DOHH2 (cell line): ENCODE measurements around the gene DGKD.

Experiments
- H3F3A ChIP-seq: fragments of 200-600 bp; sonication (generic), shearing (Covaris generic); 2 replicates; pipeline ENCODE4 v1.6.0; 2016; ENCODE audit warnings: antibody characterized with exemption, mild to moderate bottlenecking; ENCODE audit not compliant: control insufficient read depth, insufficient read depth
- H3K27ac ChIP-seq: fragments of 200-600 bp; sonication (generic); 2 replicates; pipeline ENCODE4 v1.5.1; 2014; ENCODE audit warnings: low read depth, mild to moderate bottlenecking, low read length, moderate library complexity
- H3K27me3 ChIP-seq: fragments of 200-600 bp; sonication (generic); 2 replicates; pipeline ENCODE4 v1.6.1; 2014; ENCODE audit warnings: mild to moderate bottlenecking, low read length, mixed read lengths; ENCODE audit not compliant: control insufficient read depth
- H3K36me3 ChIP-seq: fragments of 200-600 bp; sonication (generic); 2 replicates; pipeline ENCODE4 v1.6.1; 2014; ENCODE audit warnings: mild to moderate bottlenecking, low read length, moderate library complexity, mixed read lengths; ENCODE audit not compliant: control insufficient read depth
- H3K4me1 ChIP-seq: fragments of 200-600 bp; sonication (generic); 2 replicates; pipeline ENCODE4 v1.6.1; 2014; ENCODE audit warnings: mild to moderate bottlenecking, low read length, mixed read lengths; ENCODE audit not compliant: control insufficient read depth
- H3K4me2 ChIP-seq: fragments of 200-600 bp; sonication (generic); 2 replicates; pipeline ENCODE4 v1.6.0; 2014; ENCODE audit warnings: mild to moderate bottlenecking, low read length, moderate library complexity
- H3K4me3 ChIP-seq: fragments of 200-600 bp; sonication (generic); 2 replicates; pipeline ENCODE4 v1.5.1; 2014; ENCODE audit warnings: mild to moderate bottlenecking, low read length, mixed read lengths
- H3K79me2 ChIP-seq: fragments of 200-600 bp; sonication (generic); 2 replicates; pipeline ENCODE4 v1.6.1; 2014; ENCODE audit warnings: mild to moderate bottlenecking, low read length, mixed read lengths; ENCODE audit not compliant: control insufficient read depth
- H3K9me2 ChIP-seq: fragments of 200-600 bp; sonication (generic); replicated peaks from 2 replicates; pipeline ENCODE4 v1.6.1; 2014; ENCODE audit warnings: mild to moderate bottlenecking, low read length, mixed read lengths; ENCODE audit not compliant: control insufficient read depth
- H3K9me3 ChIP-seq: fragments of 200-600 bp; sonication (generic); 2 replicates; pipeline ENCODE4 v1.6.1; 2014; ENCODE audit warnings: antibody characterized with exemption, low read length, mixed read lengths; ENCODE audit not compliant: control insufficient read depth, insufficient read depth
- H4K20me1 ChIP-seq: fragments of 200-600 bp; sonication (generic); 2 replicates; pipeline ENCODE4 v1.6.0; 2014; ENCODE audit warnings: low read depth, mild to moderate bottlenecking, antibody characterized with exemption, low read length, moderate library complexity; ENCODE audit not compliant: control insufficient read depth, insufficient read depth
- EZH2phosphoT487 ChIP-seq: fragments of 200-600 bp; sonication (generic); IDR thresholded peaks from 2 replicates; pipeline ENCODE4 v1.6.1; 2017; ENCODE audit warnings: borderline replicate concordance, mild to moderate bottlenecking, antibody characterized with exemption, low read length, moderate library complexity, mixed read lengths
- TF ChIP-seq, protein P1 (sequence below): fragments of 200-600 bp; sonication (generic); IDR thresholded peaks from one replicate; pipeline ENCODE4 v1.5.1; 2014; ENCODE audit warnings: antibody characterized with exemption, mild to moderate bottlenecking, low read depth, low read length; ENCODE audit not compliant: poor library complexity, severe bottlenecking

DGKD gene

DNA sequence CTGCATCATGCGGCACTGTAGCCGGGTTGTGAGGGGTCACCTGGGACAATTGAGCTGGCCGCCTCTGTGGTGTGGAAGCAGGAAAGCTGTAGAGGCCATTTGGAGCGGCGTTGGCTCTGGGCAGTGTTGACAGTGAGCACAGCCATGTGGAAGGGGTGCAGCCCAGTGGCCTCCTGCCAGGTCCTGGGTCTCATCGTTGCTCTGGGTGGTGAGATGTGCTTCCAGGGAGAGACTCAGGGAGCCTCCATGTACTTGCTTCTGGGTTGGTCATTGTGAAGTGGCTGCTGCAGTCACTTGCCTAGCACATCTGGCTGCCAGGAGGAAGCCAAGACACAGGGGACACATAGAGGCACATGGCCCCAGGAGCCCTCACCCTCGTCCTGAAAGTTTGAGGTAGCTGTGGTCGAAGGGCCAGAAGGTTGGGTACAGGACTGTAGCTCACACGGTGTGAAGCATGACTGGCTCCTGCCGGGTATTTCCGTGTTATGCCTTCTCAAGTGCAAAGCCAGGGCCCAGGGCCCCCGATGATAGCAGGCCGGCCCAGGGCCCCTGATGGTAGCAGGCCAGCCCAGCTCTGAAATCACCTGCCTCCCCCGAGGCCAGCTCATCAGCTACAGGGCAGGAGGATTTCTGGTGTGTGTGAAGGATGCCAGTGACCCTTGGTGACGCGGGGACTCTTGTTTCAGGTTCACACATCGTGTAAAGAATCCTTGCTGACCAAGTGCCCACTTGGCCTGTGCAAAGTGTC, 82.6 kb downstream of the DGKD start:
- Histone ChIP-seq H3K4me2 (no peak overlapping the region), H3K27me3 (no peaks in the 10 kb centered on the region), H3K36me3 (peaks cover 38% of the 10 kb centered on the region), H3F3A (peaks cover 3% of the 10 kb centered on the region; the same call in 1 of the 2 replicates), H3K4me3 (no peak overlapping the region), H4K20me1 (no peaks in the 10 kb centered on the region), H3K9me3 (no peaks in the 10 kb centered on the region), H3K4me1 (peaks cover 2% of the 10 kb centered on the region), H3K9me2 (no peaks in the 10 kb centered on the region), H3K79me2 (no peaks in the 10 kb centered on the region), H3K27ac (no peak overlapping the region)
- TF ChIP-seq, protein P1, sequence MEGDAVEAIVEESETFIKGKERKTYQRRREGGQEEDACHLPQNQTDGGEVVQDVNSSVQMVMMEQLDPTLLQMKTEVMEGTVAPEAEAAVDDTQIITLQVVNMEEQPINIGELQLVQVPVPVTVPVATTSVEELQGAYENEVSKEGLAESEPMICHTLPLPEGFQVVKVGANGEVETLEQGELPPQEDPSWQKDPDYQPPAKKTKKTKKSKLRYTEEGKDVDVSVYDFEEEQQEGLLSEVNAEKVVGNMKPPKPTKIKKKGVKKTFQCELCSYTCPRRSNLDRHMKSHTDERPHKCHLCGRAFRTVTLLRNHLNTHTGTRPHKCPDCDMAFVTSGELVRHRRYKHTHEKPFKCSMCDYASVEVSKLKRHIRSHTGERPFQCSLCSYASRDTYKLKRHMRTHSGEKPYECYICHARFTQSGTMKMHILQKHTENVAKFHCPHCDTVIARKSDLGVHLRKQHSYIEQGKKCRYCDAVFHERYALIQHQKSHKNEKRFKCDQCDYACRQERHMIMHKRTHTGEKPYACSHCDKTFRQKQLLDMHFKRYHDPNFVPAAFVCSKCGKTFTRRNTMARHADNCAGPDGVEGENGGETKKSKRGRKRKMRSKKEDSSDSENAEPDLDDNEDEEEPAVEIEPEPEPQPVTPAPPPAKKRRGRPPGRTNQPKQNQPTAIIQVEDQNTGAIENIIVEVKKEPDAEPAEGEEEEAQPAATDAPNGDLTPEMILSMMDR: no peak
- no peak for TF ChIP-seq EZH2phosphoT487

DNA sequence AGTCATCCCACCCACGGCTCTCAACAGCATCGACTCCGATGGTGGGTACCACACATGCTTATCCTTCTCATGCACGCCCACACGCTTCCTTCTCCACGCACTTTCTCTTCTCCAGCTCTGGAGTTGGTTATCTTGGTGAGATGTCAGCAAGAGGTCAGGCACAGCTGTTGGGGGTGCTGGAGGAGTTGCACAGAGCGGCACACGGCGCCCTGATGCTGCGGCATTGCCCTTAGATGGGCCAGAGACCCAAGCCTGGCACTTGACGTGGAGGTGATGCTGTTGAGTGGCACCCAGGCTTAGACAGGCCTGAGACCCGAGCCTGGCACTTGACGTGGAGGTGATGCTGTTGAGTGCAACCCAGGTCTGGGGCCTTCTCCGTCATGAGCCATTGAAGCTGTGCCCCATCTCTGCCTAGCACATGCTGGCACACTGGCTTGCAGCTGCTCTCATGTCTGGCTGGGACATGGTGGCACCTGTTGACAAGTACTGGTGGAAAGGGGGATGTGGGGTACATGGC, 83.2 kb downstream of the DGKD start:
- Histone ChIP-seq H3K27ac (no peak overlapping the region), H3K9me2 (no peaks in the 10 kb centered on the region), H3K4me2 (no peak overlapping the region), H4K20me1 (no peaks in the 10 kb centered on the region), H3K36me3 (peaks cover 38% of the 10 kb centered on the region), H3K9me3 (no peaks in the 10 kb centered on the region), H3K27me3 (no peaks in the 10 kb centered on the region), H3K4me3 (no peak overlapping the region), H3K4me1 (peaks cover 5% of the 10 kb centered on the region), H3K79me2 (no peaks in the 10 kb centered on the region), H3F3A (peaks cover 3% of the 10 kb centered on the region; the same call in 1 of the 2 replicates)
- TF ChIP-seq, protein P1: no peak
- TF ChIP-seq EZH2phosphoT487: no peak

DNA sequence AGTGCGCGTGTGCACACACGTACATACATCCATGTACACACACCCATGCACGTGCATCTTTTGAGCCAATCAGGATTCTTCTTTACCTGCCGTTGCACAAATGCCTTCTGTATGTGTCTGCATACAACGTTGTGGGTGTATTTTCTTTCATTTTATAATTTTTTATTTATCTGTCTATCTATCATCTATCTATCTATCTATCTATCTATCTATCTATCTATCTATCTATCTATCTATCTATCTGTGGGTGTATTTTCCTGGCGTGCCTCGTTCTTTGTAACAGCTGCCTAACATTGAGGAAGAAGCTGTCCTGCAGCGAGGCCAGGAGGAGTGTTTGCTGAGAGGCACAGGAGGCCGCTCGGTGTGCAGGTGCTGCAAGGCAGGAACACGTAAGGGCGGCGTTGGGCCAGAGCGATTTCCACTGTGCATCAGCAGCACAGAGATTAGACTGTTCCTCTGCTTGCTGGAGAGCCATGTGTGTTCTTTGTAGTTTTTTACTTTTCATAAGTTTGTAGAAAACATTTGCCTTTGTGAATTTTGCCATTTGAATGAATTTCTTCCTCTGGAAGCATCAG, 84.4 kb downstream of the DGKD start:
- no peak overlapping the region for H3K27ac ChIP-seq
- H3K27me3 ChIP-seq: no peaks in the 10 kb centered on the region
- no peaks in the 10 kb centered on the region for H3K9me2 ChIP-seq
- peaks cover 11% of the 10 kb centered on the region for H3K4me1 ChIP-seq
- peaks cover 4% of the 10 kb centered on the region; the same call in 1 of the 2 replicates for H4K20me1 ChIP-seq
- TF ChIP-seq, protein P1: no peak
- no peak for TF ChIP-seq EZH2phosphoT487
- H3K36me3 ChIP-seq: peaks cover 46% of the 10 kb centered on the region
- no peak overlapping the region for H3K4me3 ChIP-seq
- H3K4me2 ChIP-seq: no peak overlapping the region
- no peaks in the 10 kb centered on the region for H3K79me2 ChIP-seq
- no peaks in the 10 kb centered on the region for H3K9me3 ChIP-seq
- H3F3A ChIP-seq: no peaks in the 10 kb centered on the region; the same call in 1 of the 2 replicates
